ENCODE measurements around the gene PVRIG.
"Not testable (repeated sequence)": the region's sequence is repeated elsewhere in the genome, so short reads cannot be mapped to it uniquely, and the experiment has no call there.

Gene PVRIG

GRCh38 chr7:100243385-100243784 lies 23.6 kb downstream of the PVRIG start:
- FAIRE-seq, result not testable (repeated sequence)

GRCh38 chr7:100244988-100245605 lies 25.3 kb downstream of the PVRIG start:
- FAIRE-seq, result not testable (repeated sequence)

GRCh38 chr7:100246121-100246864 lies 26.5 kb downstream of the PVRIG start:
- not testable (repeated sequence) for FAIRE-seq

GRCh38 chr7:100246865-100247137 lies 27.1 kb downstream of the PVRIG start:
- FAIRE-seq, result not testable (repeated sequence)

GRCh38 chr7:100247152-100247757 lies 27.5 kb downstream of the PVRIG start:
- FAIRE-seq, result no peak

GRCh38 chr7:100248483-100248882 lies 28.7 kb downstream of the PVRIG start:
- FAIRE-seq, result no peak

GRCh38 chr7:100257017-100257416 lies 37.3 kb downstream of the PVRIG start:
- FAIRE-seq, result no peak

- FAIRE-seq, result not testable (repeated sequence)
Observed at GRCh38 chr7:100259984-100260383, 40.2 kb downstream of the PVRIG start.

GRCh38 chr7:100262896-100263295 lies 43.1 kb downstream of the PVRIG start:
- FAIRE-seq, result not testable (repeated sequence)

GRCh38 chr7:100264223-100264622 lies 44.5 kb downstream of the PVRIG start:
- not testable (repeated sequence) for FAIRE-seq

GRCh38 chr7:100264669-100265165 lies 45.0 kb downstream of the PVRIG start:
- not testable (repeated sequence) for FAIRE-seq

- not testable (repeated sequence) for FAIRE-seq
Observed at GRCh38 chr7:100265851-100266250, 46.1 kb downstream of the PVRIG start.

- FAIRE-seq, result no peak
Observed at GRCh38 chr7:100266576-100267354, 47.0 kb downstream of the PVRIG start.

- FAIRE-seq, result no peak
Observed at GRCh38 chr7:100267648-100268047, 47.9 kb downstream of the PVRIG start.

- not testable (repeated sequence) for FAIRE-seq
Observed at GRCh38 chr7:100268882-100269281, 49.1 kb downstream of the PVRIG start.

GRCh38 chr7:100269306-100270045 lies 49.7 kb downstream of the PVRIG start:
- not testable (repeated sequence) for FAIRE-seq

GRCh38 chr7:100270046-100270918 lies 50.5 kb downstream of the PVRIG start:
- not testable (repeated sequence) for FAIRE-seq
